Bronchial epithelial cell (primary cell): ENCODE data around the gene PRR36. TPM values are rescaled to one million over a fixed set of nuclear protein-coding genes. Genes with fewer than 3 reads are reported as not detected.

Experiments used
- DNase-seq: peaks from one replicate; pipeline ENCODE4 v3.0.0-alpha.2; 2010; ENCODE audit warnings: low read depth
- FAIRE-seq: peaks from 2 replicates; lab custom pipeline; 2011; peaks lifted over from hg19 to GRCh38; lab: Jason Lieb, UNC
- H3K27me3 ChIP-seq: 2 replicates; pipeline ENCODE4 v1.5.1; 2011; ENCODE audit warnings: low read length; ENCODE audit not compliant: control insufficient read depth, insufficient read depth
- H3K36me3 ChIP-seq: 2 replicates; pipeline ENCODE4 v1.5.1; 2011; ENCODE audit warnings: low read length; ENCODE audit not compliant: control insufficient read depth, insufficient read depth
- H3K4me3 ChIP-seq: 2 replicates; pipeline ENCODE4 v1.5.1; 2011; ENCODE audit warnings: mild to moderate bottlenecking, low read depth, low read length, control low read depth
- CTCF ChIP-seq: IDR thresholded peaks from 2 replicates; pipeline ENCODE4 v1.5.1; 2011; ENCODE audit warnings: mild to moderate bottlenecking, moderate library complexity, low read length, control low read depth, inconsistent platforms; ENCODE audit not compliant: insufficient read depth, severe bottlenecking
- total RNA-seq: library from RNA; depleted of rRNA; stranded (reverse); fragments of >200 nt; gene quantifications from 2 replicates; pipeline ENCODE4 v1.2.1, GENCODE V29; 2014

Gene PRR36
- total RNA-seq, 1 donor from 2014 or later, result not detected

GRCh38 chr19:7847664-7848063 is 26.5 kb downstream of the PRR36 start:
- DNase-seq (no peak), FAIRE-seq (no peak)
- Histone ChIP-seq H3K4me3 (no peak overlapping the region), H3K36me3 (no peaks in the 10 kb centered on the region), H3K27me3 (no peaks in the 10 kb centered on the region)
- TF ChIP-seq CTCF, result no peak

- TF ChIP-seq CTCF, result no peak
- FAIRE-seq (peak; percentile 62), DNase-seq (no peak)
- Histone ChIP-seq H3K4me3 (no peak overlapping the region), H3K27me3 (no peaks in the 10 kb centered on the region), H3K36me3 (no peaks in the 10 kb centered on the region)
Observed at GRCh38 chr19:7846155-7846646, 28.0 kb downstream of the PRR36 start.

- no peak for TF ChIP-seq CTCF
- H3K27me3 ChIP-seq, result no peaks in the 10 kb centered on the region
- DNase-seq, result no peak
- H3K4me3 ChIP-seq, result no peak overlapping the region
- peak; percentile 13 for FAIRE-seq
- H3K36me3 ChIP-seq, result no peaks in the 10 kb centered on the region
Observed at GRCh38 chr19:7845390-7846154, 28.6 kb downstream of the PRR36 start.

- no peak for FAIRE-seq
- no peak for TF ChIP-seq CTCF
- no peak for DNase-seq
- Histone ChIP-seq H3K36me3 (no peaks in the 10 kb centered on the region), H3K4me3 (no peak overlapping the region), H3K27me3 (no peaks in the 10 kb centered on the region)
Observed at GRCh38 chr19:7844951-7845350, 29.2 kb downstream of the PRR36 start.

GRCh38 chr19:7844405-7844804 is 29.8 kb downstream of the PRR36 start:
- FAIRE-seq, result no peak
- Histone ChIP-seq H3K36me3 (no peaks in the 10 kb centered on the region), H3K27me3 (no peaks in the 10 kb centered on the region), H3K4me3 (no peak overlapping the region)
- no peak for DNase-seq
- TF ChIP-seq CTCF, result no peak
